GM13976 (cell line): Measurements from ENCODE around the gene PDCD1LG2.

ENCODE experiments used
- DNase-seq: peaks from one replicate; pipeline ENCODE4 v3.0.0; 2012; ENCODE audit warnings: low spot score
- in situ Hi-C: fragments of 300-500 bp; cut with MboI; formaldehyde crosslinking; loops from one replicate; pipeline ENCODE4 v1.12.0; 2022; ENCODE audit warnings: low sequenced_read_pairs, mixed read lengths, inconsistent platforms; ENCODE audit not compliant: unreplicated experiment
- TF ChIP-seq, protein P1 (sequence below): IDR thresholded peaks from 2 replicates; pipeline ENCODE4 v1.5.1; 2012; ENCODE audit warnings: borderline replicate concordance, mild to moderate bottlenecking; ENCODE audit not compliant: insufficient read depth; ENCODE audit errors: extremely low read depth, missing control alignments, control extremely low read depth

The PDCD1LG2 gene

DNA sequence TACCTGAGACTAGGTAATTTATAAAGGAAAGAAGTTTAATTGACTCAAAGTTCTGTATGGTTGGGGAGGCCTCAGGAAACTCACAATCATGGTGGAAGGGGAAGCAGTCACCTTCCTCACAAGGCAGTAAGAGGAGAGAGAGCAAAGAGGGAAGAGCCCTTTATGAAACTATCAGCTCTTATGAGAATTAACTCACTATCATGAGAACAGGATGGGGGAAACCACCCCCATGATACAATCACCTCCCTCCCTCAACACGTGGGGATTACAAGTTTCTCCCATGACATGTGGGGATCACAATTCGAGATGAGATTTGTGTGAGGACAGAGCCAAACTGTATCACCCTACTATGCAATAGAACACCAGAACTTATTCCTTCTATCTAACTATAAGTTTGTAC lies 32.1 kb upstream of the PDCD1LG2 start:
- in situ Hi-C loops, result no loop called here
- no peak for DNase-seq
- TF ChIP-seq, protein P1, sequence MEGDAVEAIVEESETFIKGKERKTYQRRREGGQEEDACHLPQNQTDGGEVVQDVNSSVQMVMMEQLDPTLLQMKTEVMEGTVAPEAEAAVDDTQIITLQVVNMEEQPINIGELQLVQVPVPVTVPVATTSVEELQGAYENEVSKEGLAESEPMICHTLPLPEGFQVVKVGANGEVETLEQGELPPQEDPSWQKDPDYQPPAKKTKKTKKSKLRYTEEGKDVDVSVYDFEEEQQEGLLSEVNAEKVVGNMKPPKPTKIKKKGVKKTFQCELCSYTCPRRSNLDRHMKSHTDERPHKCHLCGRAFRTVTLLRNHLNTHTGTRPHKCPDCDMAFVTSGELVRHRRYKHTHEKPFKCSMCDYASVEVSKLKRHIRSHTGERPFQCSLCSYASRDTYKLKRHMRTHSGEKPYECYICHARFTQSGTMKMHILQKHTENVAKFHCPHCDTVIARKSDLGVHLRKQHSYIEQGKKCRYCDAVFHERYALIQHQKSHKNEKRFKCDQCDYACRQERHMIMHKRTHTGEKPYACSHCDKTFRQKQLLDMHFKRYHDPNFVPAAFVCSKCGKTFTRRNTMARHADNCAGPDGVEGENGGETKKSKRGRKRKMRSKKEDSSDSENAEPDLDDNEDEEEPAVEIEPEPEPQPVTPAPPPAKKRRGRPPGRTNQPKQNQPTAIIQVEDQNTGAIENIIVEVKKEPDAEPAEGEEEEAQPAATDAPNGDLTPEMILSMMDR, result no peak

DNA sequence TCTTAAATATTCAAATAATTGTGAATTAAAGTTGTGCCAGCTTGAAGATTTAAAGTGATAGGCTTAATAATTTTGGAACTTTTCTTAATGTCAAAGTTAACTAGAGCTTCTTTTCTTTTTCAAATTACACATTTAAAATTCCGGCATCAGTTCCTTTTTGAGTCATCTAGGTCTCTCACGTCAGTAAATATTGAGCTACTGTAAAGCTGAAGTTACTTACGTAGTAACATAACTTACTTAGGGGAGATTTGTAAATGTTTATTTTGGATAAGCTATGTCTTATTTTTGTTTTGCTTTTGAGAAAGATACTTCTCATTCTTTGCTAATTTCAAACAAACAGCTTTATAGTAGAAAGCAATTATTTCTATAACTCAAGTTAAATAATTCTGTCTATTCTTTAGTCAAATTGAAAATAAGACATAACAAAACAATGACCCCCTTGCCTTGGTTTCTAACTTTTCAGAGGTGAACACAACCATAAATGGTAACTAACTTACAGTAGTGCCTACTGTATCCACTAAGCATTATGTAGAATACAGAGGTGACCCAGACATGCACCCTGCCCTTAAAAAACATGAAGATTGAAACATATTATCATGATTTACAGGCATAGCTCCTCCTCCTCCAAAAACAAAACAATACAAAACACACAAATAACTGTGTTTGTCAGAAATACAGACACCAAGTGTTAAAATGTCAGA lies 30.2 kb upstream of the PDCD1LG2 start:
- in situ Hi-C loops, result no loop called here
- DNase-seq, result peak; percentile 46

DNA sequence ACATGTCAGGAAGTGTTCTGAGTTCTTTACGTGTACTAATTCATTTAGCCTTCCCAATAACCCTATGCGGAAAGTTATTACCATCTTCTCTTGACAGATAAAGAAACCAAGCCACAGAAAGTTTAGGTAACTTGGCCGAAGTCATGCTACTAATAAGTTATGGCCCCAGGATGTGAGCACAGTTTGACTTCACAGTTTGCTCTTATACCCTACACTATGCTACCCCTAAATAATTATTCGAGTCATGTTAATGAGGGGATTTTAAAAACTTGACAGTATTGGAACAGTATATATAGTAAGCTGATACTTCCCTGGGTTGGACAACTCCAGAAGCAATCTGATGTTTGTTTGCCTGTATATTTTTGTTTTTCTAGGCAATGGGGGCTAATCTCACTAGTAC lies 29.4 kb upstream of the PDCD1LG2 start:
- TF ChIP-seq, protein P1, result no peak
- in situ Hi-C loops, result no loop called here

More for the DNA sequence above, 30.2 kb upstream of the PDCD1LG2 start:
- TF ChIP-seq, protein P1, result no peak

DNA sequence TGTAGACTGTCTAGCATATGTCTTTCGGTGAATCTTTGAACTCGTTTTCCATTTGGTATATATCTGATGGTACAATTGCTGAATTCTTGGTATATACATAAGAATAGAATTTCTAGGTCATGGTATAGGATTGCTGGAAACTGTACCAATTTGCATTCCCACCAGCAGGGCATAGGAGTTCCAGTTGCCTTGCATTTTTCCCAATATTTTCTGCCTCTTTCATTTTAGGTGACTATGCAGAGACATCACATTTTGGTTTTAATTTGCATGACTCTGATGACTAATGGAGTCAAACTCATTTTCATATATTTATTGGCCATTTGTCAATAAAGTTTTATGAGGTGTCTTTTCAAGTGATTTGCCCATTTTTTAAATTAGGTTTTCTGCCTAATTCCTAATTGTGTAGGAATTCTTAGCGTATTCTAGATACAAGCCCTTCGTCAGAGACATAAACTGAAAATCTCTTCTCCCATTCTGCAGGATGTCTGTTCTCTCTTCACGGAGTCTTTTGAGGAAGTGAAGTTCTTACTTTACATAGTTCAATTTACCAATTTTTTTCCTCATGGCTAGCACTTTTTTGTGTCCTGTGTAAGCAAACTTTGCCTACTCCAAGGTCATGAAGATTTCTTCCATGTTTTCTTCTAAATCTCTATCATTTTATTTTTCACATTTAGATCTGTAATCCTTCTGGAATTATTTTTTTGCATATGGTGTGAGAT lies 28.9 kb upstream of the PDCD1LG2 start:
- TF ChIP-seq, protein P1, result no peak
- DNase-seq, result no peak
- in situ Hi-C loops, result no loop called here

More for the DNA sequence above, 29.4 kb upstream of the PDCD1LG2 start:
- DNase-seq, result no peak

DNA sequence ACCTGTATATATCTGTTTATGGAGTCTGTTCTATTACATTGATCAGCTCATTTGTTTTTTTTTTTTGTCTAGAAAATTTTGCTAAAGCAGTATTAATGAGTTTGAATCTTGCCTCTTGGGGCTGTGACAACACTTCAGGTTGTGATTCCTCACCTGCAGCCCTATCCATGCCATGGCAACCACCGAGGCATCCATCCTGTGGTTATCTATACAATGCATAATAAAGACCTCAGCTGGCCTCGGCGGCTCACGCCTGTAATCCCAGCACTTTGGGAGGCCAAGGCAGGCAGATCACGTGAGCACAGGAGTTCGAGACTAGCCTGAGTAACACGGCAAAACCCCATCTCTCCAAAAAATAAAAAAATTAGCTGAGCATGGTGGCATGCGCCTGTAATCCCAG lies 28.1 kb upstream of the PDCD1LG2 start:
- in situ Hi-C loops, result no loop called here
- TF ChIP-seq, protein P1, result no peak
- no peak for DNase-seq

DNA sequence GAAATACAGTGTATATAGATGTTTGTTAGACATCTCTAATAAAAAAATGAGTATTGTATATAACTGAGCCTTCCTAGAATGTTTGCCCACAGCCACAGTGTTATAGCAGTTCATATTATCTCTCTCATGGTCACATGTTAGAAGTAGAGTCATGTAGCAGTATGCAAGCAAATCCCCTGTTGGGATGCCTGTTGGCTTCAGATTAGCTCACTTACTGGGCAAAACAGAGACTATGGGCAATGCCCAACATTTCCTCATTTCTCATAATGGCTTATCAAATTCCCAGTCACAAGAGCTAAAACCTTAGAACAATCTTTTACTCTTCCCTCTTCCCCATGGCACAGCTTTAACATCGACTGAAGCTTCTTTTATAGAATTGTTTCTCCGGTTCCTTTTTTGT lies 27.0 kb upstream of the PDCD1LG2 start:
- DNase-seq, result no peak
- in situ Hi-C loops, result no loop called here
- TF ChIP-seq, protein P1, result no peak
